Measurements from ENCODE around the gene TRIP10.
A peak's percentile ranks its signal among the peaks of the same experiment; 100 is the strongest.

TRIP10 gene

GRCh38 chr19:6729573-6730152, 9.8 kb upstream of the TRIP10 start:
- DNase-seq: no peak

- DNase-seq: peak; percentile 14
Observed at GRCh38 chr19:6730153-6730804, 9.2 kb upstream of the TRIP10 start.

DNA sequence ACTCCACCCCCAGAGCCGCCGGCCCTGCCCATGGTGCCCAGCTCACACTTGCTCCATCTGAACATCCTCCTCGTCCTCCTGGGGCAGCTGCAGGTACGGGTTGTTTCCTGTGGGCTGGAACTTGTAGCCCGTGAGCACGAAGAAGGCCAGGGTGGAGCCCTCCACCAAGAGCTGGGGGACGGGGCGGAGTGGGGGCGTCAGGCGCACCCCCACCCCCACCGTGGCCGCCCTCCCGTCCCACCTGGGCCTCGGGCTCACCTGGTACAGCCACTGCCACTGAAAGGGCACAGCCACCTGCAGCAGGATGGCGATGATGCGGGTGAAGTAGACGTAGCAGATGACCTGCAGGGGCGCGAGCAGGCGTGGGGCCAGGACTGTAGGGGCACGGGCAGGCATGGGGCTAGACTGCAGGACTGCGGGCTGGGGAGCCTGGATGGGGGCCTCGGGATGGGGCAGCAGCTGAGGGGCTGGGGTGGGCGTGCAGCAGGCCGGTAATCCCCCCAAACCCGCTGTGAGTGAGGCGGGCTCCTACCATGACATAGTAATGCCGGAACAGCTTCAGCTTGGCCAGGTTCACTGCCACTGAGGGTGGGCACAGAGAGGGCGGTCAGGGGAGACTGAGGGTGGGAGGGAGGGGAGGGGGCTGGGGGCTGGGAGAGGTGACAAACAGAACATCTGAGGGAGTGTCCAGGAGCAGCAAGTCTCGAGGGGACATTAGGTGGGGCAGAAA, 8.4 kb upstream of the TRIP10 start:
- DNase-seq: no peak

DNA sequence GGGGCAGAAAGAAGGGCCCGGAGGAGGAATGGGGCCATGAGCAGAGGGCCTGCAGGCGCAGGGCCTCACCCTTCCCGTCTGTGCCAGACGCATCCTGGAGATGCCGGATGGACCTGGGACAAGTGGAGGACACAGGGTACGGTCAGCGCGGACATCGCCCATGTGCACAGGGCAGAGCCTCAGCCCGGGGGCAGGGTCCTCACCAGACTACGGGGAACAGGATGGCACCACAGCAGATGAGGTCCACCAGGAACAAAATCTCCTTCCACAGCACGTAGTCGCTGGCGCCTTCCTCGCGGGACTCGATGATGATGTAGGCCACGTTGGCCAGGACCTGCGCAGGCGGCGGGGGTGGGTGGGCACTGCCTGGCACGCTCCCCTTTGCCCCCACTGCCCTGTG, 7.7 kb upstream of the TRIP10 start:
- DNase-seq: no peak

DNA sequence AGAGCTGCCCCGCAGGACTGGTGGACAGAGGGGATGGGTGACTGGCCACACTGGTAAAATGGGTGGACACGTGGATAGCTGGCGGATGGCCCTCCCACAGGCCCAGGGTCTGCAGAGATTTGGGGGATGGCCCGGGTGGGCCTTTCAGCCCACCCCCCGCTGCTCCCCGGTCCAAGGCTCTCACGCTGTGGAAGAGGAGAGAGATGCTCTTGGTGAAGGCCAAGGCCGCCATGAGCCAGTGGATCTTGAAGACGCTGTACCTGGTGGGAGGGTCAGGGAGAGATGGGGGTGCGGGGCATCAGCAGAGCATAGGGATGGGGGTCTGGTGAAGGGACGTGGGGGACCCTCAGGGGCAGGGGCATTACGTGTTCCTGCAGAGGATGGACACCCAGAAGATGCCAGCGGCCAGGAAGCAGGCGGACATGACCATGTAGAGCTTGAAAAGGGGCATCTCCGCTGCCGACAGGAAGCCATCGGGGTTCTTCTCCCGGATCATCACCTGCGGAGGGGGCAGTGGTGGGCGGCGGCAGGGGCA, 6.6 kb upstream of the TRIP10 start:
- no peak for DNase-seq

DNA sequence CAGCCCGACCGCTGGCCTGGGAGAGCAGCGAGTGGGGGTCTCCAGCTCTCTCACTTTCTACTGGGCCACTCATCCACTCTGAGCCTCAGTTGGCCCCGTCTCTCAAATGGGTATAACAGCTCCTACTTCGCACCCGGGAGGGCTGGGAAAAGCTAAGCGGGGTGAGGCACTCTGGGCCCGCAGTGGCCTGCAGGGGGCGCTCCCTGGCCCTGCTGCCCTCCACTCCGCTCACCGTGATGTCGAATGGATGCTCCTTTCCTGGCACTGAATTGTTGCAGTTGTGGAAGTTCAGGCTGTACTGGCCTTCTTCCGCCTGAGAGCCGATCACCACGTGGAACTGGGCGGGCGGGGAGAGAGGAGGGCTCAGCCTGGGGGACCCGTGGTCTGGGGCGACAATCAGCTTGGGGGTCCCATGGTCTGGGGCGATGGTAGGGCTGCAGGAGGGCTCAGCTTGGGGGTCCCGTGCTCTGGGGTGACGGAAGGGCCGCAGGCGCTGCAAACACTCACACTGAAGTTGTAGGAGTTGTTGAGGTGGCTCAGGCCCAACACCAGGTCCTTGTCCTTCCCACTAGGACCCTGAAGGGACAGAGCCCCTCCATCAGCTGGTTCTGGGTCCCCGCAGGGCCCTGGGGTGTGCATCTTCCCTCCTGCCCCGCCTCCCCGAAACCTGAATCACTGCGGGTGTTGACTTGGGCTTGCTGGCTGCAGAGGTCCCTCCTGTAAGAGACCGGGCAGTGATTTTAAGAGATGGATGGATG, 6.0 kb upstream of the TRIP10 start:
- DNase-seq: no peak

- peak; percentile 20 for DNase-seq
Observed at GRCh38 chr19:6734096-6734696, 5.3 kb upstream of the TRIP10 start.

DNA sequence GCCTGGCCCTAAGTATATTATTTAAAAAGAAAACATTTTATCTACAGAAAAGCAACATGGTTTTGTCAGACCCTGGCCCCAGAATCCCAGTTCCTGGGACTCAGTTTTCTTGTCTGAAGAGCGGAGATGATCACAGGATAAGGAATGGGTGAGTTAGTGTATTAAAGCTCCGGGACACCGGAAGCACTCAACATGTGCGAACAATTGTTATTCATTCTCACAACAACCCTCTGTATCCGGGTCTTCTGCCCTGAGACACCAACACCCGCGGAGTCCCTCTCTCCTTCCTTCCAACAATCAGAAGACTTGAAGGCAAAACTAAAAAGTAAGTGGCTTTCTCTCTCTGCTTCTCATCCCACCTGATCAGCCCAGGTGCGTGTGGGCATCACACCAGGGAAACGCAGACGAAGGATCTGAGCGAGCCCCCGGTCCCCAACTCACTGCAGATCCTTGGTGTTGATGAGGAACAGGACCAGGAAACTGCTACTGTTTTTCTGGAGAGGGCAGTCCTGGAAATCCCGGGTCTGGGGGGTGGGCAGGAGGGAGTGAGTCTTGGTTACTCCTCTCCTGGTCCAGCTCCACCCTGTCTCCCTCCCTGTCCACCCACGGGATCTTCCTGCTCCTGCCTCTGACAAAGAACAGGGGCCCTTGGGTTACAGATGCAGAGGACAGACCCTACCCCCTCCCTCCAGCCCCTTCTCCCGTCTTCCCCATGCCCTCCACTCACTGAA, 4.1 kb upstream of the TRIP10 start:
- DNase-seq: no peak

GRCh38 chr19:6736169-6736916, 3.1 kb upstream of the TRIP10 start:
- DNase-seq: peak; percentile 78

- no peak for DNase-seq
Observed at GRCh38 chr19:6736917-6737283, 2.6 kb upstream of the TRIP10 start.

- DNase-seq: peak; percentile 100
Observed at GRCh38 chr19:6737284-6737872, 2.1 kb upstream of the TRIP10 start, which contains the start of gene GPR108. TSS of gene GPR108 (minus strand) at chr19:6737580. CDS start at chr19:6737576, 4 bp downstream.

- peak; percentile 81 for DNase-seq
Observed at GRCh38 chr19:6737873-6738786, 1.4 kb upstream of the TRIP10 start.

DNA sequence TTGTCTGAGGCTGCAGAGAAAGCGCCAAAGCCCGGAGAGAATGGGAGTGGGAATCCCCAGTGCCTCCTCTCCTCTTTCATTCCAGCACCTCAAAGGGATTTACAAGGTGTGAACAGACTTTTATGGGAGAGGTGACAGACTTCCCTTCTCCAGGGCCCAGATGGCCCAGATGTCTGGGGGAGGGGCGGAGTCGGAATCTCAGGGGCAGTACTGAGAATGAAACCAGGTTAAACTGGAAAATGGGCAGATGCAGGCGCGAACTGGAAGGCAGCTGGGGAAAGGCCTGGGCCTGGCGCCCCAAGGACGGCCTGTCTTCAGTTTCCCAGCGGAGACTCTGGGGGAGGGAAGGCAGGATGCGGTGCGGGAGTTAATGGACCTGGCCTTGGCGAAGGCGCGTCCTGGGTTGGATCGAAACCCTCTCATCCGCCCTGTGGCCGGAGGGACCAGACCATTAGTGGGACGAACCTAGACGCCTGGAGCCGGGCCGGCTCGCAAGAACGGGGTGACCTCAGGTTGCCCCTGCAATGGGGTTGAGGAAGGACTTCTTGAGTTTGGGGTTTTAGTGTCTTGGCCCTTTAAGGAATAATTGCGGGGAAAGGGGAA, 592 bp upstream of the TRIP10 start:
- DNase-seq: no peak

DNA sequence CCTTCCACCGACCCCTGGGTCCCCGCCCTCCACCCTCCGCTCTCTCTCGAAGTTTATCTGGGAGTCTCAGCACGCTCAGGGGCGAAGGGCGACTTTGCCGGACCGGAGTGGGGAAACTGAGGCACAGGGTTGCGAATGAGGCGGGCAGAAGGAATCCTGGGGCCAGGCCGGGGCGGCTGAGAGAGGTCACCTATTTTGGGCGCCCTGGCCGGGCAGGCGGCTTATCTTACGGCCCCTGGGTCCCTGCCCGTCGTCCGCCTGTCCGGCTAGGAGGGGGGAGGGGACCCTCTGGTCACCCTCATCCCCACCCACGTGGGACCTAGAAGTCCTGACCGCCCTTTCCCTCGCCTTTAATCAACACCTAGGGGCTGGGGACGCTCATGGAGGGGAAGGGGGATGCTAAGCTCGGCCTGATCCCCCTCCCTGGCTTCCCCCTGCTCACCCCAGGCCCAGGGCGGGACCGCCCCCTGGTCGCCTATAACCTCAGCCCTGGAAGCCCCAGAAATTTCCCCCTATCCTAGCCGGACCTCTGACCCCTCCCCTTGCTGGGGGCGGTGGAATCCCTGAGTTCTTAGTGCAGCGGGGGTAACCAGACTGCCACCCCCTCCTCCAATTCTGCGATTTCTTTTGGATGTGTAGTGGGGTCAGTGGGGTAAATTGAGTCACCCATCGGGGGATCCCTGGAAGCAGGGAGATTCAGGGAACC, 556 bp downstream of the TRIP10 start:
- DNase-seq: no peak

GRCh38 chr19:6740589-6741343, 1.3 kb downstream of the TRIP10 start:
- DNase-seq: no peak

DNA sequence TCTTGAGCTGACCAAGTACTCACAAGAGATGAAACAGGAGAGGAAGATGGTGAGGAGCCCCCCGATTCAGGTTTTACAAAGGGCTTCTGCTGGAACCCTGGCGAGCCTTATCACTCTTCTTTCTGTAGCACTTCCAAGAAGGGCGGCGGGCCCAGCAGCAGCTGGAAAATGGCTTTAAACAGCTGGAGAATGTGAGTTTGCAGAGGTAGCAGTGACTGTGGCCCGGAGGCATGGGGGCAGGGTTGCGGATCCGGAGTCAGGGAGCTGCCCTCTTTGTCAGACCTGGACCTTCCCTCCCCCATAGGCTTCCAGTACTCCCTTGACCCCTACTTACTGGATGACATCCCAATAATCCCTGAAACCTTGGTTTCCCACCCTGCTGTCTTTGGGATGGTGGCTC, 3.6 kb downstream of the TRIP10 start:
- no peak for DNase-seq

DNA sequence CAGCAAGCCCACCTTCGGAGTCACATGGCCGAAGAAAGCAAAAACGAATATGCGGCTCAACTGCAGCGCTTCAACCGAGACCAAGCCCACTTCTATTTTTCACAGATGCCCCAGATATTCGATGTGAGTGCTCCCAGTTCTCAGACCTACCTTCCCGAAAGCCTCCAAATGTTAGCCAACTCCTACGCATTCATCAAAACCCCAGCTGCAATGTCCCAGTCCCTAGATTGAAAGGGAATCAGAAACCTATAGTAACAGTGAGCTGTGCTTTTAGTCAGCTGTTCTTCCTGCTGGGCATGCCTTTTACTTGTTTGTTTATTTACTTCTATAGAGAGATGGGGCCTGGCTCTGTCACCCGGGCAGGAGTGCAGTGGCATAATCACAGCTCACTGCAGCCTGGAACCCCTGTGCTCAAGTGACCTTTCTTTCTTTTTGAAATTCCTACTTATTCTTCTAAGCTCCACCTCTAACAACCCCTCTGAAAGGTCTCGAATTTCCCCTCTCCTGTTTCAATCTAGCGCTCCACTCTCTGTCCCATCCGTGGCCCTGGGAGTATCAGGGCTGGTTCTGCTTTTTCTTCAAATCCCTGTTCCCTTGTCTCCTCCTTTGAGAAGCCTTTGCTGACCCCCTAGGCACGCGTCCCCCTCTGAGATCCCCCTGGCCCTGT, 4.4 kb downstream of the TRIP10 start:
- no peak for DNase-seq

All from kidney glomerular epithelial cell (primary cell).